GM12892 (cell line): ENCODE data around the gene USF1.

Experiments
- POLR2A ChIP-seq: IDR thresholded peaks from 2 replicates; pipeline ENCODE4 v1.6.1; 2011; ENCODE audit warnings: low read depth, low read length, control low read depth
- POLR2AphosphoS5 ChIP-seq: IDR thresholded peaks from 2 replicates; pipeline ENCODE4 v1.6.1; 2011; ENCODE audit warnings: low read depth, low read length, control low read depth

DNA sequence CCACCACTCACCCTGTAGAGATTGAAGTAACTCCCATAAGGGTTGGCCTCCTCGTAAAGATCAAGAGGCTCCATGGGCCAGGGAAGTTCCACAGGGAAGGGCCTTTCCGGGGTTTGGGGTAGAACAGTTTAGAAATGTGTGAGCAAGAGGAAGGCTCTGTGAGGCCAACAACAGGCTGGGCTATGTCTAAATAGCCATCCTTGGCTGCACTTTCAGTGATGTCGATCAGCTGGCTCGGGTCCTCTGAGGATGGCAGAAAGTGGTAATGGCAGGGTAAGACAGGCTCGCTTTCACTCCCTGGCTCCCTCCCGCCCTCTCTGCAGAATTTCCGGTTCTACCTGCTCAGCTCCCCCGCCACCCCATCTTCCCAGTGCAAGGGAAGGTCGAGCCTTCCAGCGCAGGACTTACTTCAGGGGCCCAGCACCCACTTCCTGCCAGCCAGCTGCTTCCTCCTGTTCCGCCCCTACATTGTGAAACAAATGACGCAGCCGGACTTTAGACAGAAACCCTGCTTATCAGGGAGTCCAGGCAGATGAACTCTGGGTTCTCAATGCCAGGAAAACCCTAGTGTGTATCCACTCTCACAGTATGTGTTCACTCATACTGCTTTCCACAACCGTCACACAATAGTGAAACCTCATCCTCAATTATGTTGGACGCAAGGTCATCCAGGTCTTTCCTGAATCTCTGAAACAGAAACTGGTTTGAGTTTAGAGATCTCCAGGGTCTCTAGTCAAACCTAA, 32.1 kb downstream of the USF1 start:
- TF ChIP-seq POLR2AphosphoS5 = peak; percentile 81; the same call in 1 of the 2 replicates
- peak; percentile 72 for TF ChIP-seq POLR2A
